NCI-H446 (cell line): ENCODE measurements around the gene BTBD9.

ENCODE experiments used
- DNase-seq, 2 experiments: peaks; one replicate each; lab custom pipeline; 2025; lab: John Stamatoyannopoulos, UW

Gene BTBD9

DNA sequence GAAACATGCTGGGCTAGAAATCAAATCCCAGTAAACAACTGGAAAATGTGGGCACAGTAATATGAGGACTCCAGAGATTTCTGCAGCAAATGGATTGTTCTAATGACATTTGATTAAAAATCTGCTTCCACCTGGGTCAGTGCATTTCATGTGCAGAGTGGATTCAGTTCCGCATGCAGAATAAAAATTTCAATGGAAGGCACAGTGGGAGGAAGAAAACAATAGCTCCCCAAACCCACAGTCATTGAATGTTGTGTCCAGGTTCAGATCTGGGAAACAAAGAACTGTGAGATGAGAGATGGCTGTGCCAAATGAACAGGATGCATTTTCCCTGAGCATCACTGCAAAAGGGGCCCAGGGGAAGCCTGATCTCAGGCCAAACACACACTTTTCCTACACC, 403.1 kb downstream of the BTBD9 start:
- no peak for DNase-seq

DNA sequence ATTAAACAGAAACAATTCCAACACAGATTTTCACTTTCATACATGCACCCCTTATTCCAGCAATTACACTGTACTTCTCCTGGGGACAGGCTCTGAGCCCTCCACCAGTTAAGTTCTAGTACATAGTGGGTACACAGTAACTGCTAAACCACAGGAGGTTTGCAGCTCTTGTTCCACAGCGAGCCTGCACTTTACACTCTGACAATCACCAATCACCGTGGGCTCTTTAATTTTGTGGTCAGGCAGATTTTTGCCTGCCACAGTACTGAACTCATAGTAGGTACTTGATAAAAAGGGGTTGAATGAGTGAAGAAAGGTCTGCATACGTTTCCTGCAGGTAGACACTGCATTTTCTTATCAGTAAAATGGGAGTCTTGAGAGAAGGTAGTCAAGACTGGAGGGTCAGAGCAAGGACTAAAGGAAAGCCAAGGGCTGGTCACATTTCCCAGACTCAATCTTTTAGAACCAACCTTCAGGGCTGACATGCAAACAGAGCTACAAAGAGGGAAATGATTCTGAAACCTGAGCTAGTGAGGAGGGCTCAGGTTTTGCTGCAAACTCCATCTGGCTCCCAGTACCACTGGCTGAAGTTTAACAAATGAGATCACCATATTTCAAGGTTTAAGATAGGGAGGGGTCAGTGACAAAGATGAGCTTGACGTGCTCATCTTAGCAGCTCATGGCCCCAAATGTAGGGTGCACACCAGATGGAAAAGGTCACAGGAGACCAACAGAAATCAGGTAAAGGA, 404.6 kb downstream of the BTBD9 start:
- no peak for DNase-seq

DNA sequence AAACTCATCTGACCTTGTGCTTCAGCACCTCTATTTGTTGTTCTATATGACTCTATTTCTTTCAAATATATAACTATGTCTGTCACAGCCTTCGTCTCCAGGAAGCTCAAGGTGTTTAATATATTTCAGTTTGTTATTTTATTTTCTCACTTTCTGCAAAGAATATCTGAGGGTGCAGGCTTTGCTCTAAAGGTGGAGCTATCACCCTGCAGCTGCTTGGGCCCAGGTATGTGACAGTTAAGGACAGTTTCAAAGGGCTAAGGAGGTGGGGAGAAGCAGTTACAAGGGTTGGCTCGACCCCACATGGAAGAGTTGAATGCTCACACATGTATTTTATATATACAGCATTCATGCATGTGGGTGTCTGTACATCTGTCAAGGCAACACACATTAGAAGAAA, 405.6 kb downstream of the BTBD9 start:
- no peak for DNase-seq

DNA sequence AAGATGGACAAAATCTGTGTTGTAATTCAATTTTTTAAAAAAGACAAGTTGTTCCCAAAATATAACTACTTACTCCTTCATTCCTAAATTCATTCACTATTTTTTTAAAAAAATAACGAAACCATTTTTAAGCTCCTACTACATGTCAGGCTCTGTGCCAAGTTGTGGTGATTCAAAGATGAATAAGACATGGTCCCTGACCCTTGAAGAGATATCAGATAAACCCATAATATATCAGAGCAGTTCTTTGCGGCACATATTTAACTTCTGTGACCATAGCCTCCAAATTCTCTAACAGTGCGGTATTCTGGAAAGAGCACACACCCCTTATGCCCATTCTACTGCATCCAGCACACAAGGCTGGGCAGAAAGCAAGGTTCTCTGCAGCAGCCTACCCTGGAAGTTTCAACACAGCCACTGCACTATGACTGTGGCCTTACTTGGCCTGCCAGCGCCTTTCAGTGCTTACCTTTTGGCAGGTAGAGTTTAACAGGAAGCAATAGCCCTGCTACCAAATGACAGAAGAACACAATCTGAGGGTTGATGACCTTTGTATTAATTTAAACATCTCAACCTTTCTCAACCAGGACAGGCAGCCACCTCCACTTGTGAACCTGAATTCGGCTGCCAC, 406.5 kb downstream of the BTBD9 start:
- DNase-seq: no peak

DNA sequence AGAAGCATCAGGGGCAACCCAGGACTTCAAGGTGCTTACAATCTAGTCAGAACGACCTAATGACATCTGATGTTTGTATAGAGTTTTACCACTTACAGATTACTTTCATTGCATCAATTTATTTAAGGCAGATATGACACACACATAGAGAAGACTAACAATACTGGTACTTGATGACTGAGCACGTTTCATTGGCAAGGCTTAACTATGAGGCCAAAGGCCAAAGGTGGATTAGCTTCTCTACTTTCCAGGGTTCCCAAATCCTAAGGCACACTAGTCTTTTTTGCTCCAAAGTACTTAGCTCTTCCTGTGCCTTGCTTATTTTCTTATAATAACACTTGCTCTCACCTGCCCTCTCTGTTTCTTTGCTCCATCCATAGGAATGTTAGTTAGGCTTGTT, 414.0 kb downstream of the BTBD9 start:
- DNase-seq: no peak

DNA sequence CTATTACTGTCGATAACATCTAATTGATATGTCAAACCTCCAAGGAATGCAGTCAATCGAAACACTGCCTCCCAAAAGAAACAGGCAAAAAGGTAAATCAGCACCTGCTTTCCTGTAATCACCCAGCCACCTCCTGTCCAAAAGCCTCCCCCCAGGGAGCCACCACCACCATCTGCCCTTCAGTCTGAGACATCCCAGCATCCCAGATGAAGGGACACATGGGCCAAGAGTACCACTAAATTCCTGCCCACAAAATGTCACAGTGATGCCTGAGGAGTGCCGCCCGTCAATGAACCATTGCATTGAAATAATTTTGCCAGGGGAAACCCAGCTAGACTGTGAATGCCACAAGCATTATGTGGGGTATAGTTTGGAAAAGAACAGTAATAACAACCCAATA, 418.5 kb downstream of the BTBD9 start:
- no peak for DNase-seq

DNA sequence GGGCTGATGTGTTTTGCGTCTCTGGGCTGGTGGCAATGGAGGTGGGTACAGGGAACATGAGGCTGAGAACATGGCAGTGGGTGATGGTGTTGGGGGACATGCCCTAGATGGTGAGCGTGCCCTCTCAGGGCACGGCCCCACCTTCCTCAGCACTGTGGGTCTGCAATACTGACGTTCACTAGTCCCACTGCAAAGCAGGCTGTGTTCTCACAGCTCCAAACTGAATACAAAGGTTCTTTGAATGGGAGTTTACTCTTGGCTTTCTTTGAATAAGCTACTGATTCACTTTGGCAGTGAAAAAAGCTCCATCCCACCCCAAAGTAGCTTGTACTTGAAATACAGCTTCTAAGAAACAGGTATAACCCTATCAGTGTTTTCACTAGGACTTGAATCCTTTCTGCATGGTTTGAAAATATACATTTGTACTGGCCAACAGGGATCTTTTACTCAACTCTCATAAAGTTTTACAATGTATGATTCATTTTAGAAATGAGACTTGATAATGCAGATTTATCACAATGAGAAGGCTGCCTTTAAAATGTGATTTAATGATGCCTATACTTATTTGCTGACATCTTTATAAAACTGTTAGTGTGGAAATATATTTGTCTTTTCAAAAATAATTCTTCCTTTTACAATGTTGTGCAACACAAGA, 419.5 kb downstream of the BTBD9 start:
- no peak for DNase-seq

DNA sequence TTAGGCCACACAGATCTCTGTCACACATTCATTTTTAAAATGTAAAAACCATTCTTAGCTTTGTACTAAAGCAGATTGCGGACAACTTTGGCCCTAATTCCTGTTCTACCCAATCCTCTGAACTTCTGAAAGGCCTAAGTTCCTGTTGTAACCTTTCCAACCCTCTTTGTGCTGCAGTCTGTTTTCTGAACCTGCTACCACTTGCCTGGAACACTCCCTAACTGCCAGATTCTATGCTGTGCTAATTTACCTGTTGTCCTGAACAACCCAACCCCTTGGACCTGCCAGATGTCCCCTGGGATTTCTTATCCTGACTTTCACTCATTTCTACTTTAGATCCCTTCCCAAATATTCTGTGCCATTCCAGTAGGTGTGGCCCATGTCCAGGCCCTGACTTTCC, 421.5 kb downstream of the BTBD9 start:
- DNase-seq: no peak

DNA sequence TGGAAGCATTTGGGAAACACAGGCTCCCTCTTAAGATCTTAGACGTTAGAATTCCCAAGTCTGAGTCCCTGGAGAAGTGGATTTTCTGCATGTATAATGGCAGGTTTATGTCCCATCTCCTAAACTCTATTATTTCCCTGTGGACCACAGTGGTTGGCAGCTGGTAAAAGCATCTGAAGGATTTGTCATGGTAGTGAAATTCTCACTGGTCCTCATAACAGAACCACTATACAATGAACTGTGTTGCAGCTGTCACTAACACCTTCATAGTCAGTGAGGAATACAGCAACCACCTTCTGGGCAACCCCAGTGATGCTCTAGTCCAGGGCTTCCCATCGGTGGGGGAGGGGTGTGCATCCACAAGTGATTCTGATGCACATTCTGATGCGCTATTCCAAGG, 423.3 kb downstream of the BTBD9 start:
- no peak for DNase-seq

DNA sequence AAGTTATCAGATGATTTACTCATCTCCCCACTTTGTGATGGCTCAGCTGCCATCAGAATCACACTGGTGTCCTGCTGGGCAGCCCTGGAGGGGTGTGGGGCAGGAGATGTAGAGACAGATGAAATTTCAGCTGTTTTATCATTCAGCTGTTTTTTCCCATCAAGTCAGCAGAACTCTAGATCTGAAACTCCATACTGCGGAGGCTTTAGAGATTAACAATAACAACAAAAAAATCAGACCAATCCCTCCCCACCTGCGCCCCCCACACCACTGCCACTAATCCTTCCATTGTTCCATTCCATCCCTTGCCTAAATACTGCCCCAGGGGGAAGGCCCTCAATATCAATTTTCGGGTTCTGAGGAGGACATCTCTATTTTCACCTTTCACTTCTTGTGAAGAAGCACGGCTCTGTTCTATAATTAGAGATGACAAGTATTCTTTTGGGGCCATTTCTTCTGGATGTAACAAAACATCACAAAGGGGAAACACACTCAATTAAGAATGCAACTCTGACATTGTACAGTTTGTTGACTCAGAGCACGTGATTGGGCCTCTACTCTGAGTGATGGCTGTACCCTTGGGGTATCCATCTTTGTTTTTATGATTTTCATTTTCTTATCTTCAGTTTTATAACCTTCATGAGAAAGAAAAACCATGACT, 423.9 kb downstream of the BTBD9 start:
- DNase-seq: no peak

DNA sequence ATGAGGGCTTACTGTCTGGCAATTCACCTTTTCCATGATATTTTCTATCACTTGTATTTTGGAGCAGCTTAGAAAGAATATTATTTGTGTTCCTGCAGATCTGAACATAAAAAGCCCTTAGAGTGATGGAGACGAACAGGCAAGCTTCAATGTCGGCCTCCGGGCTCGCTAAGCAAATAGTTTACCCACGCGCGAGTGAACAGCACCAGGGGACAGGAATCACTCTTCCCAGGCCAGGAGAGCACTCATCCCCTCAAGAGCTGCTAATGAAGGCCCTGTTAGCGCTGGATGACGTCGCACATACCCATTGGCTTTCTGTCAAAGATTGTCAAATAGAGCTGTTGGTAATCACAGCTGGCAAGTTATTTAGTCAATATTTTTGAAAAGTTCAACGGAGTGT, 424.5 kb downstream of the BTBD9 start:
- peak; percentile 17 to 35 for DNase-seq

DNA sequence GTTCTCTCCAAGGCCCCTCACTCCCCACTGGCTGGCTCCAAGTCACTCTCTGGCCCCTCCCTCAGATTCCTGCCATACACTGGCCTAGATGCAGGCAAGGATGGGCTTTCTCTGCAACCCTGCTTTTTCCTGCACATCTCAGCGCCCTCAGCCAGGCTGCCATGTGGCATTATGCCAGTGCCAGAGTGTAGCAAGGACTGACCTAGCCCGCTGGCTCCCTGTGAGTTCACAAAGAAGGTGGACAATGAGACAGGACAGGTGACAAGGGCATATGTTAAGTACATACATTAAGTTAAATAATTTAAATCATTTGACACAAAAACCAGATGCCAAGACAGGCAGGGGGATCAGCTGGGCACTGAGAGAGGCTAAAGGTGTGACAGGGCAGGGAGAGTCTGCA, 425.6 kb downstream of the BTBD9 start:
- DNase-seq: peak in 1 of 2 experiments; percentile 22

DNA sequence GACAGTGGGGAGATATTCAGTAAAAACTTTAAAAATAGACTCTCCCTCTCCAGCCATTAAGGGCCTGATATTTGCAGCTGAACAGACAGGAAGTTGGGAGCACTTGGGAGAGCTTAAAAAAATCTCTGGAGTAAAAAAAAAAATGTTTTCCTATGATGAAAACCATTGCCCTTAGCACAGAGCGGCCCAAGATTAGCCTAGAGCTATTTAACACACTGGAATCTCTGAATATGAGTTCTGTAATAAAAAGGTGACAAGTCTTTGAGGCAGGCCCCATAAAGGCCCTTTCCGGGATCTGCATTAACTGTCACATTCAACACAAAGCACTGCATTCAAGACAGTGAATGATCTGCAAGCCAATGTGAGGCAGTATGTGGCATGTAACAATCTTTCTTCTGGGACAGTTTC, 426.5 kb downstream of the BTBD9 start:
- no peak for DNase-seq

DNA sequence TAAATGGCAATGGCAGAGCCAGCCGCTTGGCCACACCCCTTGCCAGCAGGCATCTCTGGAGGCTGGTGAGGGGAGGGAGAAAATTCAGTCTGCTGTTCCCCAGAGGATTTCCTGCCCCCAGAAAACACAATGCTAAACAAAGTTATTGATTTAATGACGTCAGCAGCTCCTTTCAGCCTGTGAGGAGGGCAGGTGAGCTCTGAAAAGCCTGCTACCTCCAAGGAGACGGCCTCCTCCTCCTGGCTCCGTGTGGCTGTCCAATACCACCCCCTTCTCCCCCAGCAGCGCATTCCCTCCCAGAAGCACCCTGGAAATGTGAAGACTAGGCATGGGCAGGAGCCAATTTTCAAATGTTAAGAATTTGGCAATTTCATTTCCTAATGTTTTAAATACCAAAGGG, 427.1 kb downstream of the BTBD9 start:
- peak in 1 of 2 experiments; percentile 31 for DNase-seq

DNA sequence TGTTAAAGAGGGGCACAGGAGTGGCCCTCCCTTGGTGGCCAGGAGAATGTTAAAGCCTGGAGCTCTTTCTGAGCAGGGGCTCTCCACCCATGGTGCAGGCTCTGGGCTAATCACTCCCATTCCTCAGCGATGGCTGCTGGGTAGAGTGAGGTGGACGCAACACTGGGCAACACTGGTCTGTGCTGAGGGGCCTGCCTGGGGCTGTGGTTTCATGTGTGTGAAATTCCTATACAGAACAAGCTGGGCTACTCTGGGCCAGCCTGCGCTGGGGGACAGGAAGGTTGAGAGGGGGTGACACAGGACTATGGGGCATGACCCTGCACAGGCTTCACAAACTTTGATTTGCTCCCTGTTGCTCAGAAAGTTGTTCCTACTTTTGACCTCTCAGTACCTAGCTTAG, 427.6 kb downstream of the BTBD9 start:
- no peak for DNase-seq

DNA sequence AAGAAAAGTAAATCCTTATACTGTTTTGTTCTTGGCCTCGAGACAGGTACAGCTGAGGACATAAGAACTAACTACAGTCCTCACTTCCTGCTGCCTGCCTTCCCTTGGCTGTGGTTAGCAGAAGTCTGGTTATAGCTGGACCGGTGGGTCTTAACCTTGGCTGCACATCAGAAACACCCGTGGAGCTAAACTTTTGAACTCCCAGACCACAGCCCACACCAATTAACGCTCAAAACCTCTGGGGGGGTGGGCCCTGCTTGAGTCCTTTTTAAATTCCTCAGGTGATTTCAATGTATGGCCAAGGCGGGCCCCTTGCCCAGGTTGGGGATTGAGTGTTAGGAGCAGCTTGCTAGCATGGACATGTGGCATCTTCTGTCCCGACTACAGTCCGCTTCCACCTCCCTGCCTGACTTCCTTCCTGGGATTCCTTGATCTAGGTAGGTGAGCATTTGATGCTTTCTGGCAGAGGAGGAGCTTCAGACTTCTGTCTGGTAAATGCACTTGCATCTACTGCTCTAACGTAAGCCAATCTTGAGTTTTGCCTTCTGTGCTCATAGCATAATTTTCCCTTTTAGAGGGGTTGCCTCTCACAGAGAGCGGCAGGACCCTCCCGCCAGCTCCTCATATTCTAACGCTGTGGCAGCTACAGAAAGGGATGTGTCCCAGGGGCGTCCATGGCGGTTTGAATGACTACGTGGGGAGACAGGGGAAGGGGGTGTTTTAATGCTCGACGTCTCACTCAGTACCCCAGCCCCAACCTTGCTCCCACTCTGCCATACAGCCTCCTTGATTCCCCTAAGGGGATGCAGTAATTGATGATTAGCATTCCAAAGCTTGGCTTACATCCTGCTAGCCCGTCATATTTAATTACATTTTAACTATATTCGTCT, 430.1 kb downstream of the BTBD9 start:
- no peak for DNase-seq

DNA sequence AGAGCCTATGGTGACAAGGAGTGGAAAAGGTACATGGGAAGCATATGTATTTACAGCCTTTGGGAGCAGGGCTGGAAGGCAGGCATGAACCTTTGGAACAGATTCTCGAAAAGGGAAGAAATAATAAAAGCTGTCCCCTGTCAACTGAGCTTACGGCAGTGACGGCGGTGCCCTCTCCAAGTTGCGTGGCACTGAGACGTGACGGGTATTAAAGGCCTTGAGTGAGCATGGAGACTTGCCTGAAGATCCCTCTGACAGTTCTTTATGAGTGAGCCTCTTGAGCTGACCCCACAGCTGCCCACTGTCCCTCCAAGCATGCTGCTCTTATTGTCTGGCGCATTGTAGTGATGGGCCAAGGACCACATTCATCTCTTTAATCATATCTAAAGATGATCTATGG, 431.7 kb downstream of the BTBD9 start:
- DNase-seq: no peak

DNA sequence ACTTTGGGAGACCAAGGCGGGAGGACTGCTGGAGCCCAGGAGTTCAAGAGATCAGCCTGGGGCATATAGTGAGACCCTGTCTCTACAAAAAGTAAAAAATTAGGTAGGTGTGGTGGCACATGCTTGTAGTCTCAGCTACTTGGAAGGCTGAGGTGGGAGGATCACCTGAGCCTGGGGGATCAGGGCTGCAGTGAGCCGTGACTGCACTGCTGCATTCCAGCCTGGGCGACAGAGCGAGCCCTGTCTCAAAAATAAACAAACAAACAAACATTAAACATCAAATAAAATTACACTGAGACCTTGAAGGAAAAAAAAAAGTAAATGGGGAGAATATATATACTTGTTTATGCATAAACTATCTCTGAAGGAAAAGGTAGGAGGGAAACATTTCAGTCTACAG, 432.4 kb downstream of the BTBD9 start:
- DNase-seq: no peak

DNA sequence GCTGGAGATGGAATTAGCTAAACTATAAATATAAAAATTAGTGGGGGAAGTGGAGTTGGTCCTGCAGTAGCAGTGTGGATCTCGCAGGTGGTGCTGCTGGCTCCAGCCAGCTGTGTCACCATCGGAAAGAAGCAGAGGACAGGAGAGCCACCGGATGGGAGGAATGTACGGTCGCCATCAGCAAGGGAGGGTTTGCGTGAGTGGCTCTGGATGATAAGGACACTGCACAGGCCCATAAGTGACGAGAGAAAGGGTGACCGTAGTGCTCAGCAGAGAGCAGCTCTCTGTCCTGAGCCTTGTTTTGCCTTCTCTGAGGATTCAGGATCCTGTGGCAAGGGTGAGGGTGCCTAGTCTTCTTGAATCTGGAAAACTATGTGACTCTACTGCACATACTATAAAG, 441.5 kb downstream of the BTBD9 start:
- no peak for DNase-seq

DNA sequence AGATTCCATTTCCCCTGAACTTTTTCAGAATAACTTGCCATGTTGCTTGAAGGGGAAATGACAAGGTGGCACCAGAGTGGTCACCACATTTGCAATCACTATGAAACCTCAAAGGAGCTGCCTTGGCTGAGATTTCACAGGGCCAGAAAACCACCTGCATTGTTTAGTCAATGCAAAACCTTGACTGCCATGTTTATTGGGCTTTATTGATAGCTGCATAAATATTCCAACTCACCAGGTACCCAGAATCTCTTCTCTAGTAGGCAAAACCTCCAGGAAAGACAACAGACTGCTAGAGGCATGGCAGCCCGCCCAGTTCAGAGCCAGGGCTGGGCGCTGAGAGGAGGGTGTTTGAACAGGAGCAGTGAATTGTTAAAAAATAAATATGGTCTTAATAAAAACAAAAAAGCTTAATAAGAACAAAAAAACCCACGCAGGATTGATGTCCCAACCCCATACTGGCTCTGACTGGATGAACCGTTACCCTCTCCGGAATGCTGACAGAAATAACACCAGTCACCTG, 444.6 kb downstream of the BTBD9 start:
- peak in 1 of 2 experiments; percentile 12 for DNase-seq

DNA sequence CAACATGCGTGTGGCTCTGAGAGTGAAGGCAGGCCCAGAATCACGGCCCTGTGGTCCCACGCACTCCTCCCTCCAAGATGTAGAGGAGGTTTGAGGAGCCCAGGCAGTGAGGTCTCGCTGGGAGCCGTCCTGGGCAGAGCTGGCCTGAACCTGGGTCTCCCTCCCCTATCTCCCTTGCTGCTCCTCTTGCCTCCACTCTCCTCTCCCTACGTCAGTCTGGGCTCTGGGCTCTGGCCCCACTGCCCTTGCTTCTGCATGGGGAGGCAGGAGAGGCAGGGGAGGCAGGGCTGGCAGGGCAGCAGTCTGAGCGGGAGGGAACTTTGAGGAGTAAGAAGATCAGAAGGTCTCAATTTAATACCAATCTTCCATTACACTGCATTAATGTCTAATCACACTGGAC, 445.1 kb downstream of the BTBD9 start:
- no peak for DNase-seq

DNA sequence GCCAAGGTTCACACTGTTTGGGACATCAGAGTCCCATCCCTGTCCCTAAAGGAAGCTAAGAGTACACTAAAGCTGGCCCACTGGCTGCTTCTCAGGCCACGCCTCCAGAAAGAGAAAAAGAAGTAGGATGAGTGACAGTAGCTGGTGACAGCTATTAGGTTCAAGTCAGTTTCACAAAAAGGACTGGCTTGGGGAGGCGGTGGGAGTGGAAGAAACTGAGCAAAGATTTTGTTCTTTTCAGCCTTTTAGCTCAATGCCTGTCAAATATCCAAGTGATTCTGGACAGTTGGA, 445.5 kb downstream of the BTBD9 start:
- no peak for DNase-seq
